Measurements from ENCODE around the gene COX10.

DNA sequence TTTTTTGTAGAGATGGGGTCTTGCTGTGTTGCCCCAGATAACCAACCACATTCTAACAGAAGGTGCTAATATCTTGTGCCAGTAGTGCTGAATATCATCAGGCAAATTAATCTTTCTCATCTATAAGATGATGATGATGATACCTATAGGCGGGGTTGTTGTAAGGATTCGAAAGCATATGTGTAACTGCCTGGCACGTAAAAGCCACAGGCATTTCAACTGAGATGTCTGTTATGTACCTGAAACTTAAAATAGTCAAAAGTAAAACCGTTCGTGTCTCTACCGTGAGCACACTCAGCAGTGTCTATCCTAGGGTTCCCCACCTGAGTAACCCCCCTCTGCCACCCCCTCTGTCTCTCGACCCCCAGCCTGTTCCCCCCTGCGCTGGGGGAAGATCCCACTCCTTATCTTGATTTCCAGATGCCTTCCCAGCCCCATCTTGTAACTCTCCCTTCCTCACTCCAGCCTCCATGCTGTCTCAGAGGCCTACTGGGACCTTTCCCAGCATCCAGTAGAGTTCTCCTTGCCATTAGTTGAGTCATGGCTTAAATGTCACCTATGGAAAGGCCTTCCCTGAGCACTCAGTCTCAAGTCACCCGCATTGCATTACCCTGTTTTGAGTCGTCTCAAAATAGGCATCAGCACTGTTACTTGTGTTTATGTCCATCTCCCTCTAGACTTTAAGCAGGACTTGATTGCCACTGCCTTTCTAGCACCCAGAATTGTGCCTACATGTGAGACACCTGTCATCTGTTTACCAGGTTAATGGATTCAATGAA is 133.3 kb downstream of the COX10 start:
- TF ChIP-seq, protein P1, sequence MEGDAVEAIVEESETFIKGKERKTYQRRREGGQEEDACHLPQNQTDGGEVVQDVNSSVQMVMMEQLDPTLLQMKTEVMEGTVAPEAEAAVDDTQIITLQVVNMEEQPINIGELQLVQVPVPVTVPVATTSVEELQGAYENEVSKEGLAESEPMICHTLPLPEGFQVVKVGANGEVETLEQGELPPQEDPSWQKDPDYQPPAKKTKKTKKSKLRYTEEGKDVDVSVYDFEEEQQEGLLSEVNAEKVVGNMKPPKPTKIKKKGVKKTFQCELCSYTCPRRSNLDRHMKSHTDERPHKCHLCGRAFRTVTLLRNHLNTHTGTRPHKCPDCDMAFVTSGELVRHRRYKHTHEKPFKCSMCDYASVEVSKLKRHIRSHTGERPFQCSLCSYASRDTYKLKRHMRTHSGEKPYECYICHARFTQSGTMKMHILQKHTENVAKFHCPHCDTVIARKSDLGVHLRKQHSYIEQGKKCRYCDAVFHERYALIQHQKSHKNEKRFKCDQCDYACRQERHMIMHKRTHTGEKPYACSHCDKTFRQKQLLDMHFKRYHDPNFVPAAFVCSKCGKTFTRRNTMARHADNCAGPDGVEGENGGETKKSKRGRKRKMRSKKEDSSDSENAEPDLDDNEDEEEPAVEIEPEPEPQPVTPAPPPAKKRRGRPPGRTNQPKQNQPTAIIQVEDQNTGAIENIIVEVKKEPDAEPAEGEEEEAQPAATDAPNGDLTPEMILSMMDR (IDR thresholded peaks at IDR 0.05): no peak
- no peak for TF ChIP-seq POLR2A (IDR thresholded peaks at IDR 0.05)

Data from tibial nerve (tissue), 3 donors.